Germinal center (tissue), 1 donor: ENCODE results near the gene RINL.

Experiments
- DNase-seq: peaks from one replicate; pipeline ENCODE4 v3.0.0; 2012; ENCODE audit warnings: mixed read lengths, low spot score

RINL gene, protein sequence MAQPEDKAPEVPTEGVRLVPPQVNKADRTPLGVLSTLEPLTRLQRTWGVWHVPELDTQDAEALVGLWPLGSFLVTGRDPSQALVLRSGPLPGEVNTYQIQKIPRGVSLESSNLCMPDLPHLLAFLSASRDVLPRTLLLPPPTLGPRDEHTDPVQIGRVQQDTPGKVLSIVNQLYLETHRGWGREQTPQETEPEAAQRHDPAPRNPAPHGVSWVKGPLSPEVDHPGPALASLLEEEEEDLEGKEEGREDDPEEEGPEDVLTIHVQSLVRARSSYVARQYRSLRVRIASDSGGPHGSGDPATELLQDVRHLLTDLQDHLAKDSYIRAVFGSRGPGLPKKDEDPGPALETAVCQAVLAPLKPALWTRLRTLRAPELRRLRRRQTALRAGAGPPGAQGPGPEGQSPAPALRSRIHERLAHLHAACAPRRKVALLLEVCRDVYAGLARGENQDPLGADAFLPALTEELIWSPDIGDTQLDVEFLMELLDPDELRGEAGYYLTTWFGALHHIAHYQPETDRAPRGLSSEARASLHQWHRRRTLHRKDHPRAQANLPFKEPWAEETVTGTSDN

GRCh38 chr19:38877781-38878574, at the start of gene RINL:
Gene RINL (minus strand): TSS chr19:38878275. CDS start chr19:38876742, 1,533 bp downstream.
- peak; percentile 81 for DNase-seq

DNA sequence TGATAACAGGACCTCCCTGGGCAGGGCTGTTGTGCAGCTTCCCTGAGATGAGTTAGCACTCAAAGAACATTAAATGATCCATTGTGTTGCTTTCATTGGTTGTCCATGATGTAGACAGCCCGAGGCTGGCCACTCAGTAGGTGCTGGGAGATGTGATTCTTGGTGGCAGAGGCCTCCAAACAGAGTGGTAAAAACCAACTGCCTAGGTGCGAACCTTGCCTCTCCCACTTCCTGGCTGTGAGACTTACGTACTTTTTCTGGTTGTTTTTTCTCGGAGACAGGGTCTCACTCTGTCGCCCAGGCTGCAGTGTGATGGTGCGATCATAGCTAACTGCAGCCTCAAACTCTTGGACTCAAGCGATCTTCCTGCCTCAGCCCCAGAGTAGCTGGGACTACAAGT, 46.3 kb upstream of the RINL start:
- DNase-seq: no peak

- DNase-seq: no peak
These were observed 44.4 kb upstream of the RINL start for GRCh38 chr19:38922482-38922881.

DNA sequence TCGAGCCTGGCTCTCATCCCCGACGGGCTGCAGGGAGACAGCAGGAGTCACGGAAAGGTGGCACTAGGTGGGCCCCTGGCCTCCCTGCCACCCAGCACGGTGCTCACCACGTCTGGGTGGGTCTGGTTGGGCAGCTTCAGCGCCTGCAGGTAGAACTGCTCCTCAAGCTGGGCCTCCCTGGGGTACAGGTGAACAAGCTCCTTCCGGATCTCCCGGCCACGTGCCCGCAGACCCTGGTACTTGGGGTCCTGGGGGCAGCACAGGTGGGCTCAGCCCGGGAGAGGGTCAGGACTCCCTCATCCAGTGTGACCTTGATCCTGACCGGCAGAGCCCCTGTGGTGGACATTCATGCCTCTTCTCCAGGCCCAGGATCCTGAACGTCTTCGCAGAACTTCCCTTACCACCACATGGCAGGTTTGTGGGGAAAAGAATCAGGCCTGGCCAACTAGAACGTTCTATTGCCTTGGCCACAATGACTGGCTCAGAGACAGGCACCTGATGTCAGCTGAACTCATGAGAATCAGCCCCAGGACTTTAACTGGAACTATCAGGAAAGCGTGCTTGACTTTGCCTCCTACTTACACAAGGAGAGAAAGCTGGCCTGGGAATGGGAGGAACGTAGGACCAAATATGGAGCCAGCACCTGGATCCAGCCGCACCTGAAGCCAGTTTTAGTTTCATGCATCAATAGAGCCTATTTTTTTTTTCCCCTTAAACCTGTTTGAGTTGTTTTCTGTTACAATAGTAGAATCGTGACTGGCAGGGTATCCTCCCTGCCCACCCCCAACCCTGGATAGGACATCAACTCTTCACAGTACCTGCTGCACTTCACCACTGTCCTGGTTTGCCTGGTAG, 43.6 kb upstream of the RINL start:
- DNase-seq: no peak

DNA sequence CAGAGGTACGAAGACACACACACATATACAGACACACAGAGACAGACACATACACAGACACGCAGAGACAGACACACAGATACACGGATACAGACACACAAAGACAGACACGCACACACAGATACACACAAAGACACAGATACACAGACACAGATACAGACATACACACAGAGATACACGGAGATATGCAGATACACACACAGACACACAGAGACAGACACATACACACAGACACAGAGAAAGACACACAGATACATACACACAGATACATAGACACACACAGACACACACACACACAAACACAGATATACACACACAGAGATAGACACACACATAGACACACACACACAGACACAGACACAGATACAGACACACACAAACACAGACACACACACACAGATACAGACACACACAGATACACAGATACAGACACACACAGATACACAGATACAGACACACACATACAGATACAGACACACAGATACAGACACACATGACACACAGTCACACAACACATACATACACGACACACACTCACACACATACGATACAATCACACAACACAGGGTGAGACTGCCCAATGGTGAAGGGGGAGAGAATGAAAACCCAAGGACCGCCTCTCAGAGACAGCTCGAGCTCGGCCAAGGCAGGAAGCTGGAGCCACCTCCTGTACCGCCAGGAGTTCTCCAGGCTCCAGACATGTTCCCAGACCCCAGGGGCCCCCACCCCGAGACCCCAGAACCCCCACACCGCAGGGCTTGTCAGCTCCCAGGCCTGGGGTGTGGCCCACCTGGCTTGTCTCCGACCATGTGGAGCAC, 42.7 kb upstream of the RINL start:
- no peak for DNase-seq

DNA sequence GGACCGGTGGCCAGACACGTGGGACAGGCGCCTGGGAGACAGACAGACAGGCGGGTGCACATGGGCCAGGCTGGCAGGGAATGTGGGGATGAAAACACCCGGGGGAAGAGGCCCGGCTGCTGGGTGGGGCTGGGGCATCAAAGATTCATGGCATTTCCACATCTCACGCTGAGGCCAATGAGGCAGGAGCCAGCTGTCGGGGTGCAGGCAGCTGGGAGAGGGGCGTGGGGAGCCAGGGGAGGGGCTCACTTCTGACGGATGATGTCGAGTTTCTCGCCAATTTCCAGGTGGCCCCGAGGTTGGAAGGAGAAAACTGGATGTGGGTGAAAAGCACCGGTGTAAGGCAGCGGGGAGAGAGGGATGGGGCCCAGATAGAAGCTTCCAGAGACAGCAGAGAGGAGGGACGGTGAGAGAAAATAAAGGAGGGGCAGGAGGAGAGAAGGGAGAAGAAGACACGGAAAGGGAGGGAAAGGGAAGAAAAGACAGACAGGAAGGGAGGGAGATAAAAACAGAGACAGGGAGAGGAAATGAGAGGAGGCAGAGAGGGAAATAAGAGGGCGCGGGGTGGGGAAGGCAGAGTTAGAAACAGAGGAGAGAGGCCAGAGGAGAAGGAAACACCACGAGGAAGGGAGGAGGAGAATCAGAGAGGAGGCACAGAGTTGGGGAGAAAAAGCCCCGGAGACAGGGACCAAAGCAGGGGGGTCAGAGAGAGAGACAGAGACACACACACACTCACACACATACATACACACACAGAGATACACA, 41.9 kb upstream of the RINL start:
- DNase-seq: no peak

DNA sequence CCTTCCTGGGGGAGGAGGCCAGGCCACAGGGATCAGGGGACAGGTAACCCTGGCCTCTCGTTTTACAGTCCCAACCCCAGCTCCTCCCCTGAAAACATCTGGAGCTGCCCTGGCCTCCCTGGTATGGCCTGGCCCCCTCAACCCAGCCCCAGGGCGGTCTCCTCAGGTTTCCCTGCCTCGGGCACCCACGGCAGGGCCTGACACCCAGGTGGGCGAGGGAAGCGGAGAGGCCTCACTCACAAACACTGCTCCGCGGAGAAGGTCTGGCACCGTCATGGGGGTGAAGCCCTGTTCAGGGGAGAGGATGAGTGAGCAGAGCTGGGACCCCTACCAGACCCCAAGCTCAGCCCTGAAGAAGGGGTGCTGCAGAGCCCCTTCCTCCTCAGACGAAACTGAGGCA, 40.5 kb upstream of the RINL start:
- DNase-seq: no peak

- no peak for DNase-seq
These were observed 39.9 kb upstream of the RINL start for GRCh38 chr19:38917921-38918491.

GRCh38 chr19:38917516-38917915, 39.4 kb upstream of the RINL start:
- DNase-seq: no peak

DNA sequence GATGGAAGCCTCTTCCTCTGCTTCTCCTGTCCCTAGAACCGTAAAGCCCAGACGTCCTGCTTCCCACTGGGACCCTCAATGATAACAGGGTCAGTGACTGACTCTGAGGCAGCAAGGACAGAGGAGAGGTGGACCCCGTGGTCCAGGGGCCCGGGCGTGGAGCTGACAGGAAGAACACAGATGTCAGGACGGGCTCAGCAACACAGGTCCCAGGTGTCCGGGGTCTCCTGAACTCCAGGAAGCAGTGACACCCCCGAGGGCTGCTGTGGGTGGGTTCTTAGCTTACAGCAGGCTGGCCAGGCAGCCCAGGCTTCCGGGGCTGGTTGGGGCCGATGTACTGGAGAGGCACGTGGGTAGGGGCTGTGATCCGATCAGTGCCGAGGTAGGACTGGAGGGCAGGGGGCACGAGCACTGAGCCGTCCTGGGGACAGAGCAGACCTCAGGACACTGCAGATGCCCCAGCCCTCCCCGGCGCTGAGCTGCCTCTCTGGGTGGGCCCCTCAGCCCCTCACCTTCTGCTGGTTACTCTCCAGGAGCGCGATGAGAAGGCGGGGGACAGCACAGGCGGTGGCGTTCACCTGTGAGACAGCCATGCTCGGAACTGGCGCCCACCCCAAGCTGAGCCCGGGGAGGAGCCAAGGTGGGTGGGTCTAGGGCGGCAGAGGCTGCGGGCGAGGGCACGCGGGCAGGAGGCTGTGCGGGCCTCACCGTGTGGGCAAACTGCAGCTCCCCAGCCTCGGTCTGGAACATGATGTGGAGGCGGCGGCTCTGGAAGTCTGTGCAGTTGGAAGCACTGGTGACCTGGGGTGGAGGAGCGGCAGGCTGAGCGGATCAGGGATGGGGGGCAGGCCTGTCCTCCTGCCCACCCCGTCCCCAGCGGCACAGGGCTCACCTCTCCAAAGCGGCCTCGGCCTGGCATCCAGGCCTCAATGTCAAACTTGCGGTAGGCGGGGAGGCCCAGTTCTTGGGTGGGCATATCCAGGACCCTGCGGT, 37.5 kb upstream of the RINL start:
- no peak for DNase-seq

GRCh38 chr19:38913958-38914357, 35.9 kb upstream of the RINL start:
- DNase-seq: no peak

DNA sequence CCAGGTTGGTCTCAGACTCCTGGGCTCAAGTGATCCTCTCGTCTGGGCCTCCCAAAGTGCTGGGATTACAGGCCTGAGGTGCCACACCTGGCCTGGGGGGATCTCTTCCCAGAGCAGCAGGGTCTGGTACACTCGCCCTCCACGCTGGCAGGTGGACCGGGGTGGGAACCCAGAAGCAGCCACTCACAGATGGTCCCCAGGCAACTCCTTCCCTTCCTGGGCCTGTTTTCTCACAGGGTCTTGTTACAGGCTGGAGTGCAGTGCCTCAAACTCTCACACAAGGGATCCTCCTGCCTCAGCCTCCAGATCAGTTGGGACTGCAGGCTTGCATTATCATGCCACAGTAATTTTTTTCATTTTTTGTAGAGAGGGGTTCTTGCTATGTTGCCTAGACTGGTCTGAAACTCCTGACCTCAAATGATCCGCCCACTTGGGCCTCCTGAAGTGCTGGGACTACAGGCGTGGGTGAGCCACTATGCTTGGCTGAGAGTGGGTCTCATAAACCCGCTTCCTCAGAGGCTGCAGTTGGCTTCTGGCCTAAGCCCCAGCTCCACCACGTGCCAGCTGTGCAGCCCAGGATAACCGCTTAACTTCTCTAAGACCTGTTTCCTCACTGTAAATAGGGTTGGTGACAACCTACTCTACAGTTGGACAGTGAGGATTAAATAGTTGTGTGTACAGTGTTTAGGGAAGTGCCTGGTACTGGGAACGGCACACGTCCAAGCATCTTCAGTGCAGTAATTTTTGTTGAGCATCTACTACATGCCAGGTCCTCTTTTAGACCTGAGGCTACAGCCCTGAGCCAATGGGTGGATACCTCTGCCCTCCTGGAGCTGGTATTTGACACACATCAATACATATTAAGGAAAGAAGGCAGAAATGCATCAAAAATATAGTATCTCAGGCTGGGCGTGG, 34.8 kb upstream of the RINL start:
- DNase-seq: no peak

- no peak for DNase-seq
These were observed 33.4 kb upstream of the RINL start for GRCh38 chr19:38911388-38912001.

DNA sequence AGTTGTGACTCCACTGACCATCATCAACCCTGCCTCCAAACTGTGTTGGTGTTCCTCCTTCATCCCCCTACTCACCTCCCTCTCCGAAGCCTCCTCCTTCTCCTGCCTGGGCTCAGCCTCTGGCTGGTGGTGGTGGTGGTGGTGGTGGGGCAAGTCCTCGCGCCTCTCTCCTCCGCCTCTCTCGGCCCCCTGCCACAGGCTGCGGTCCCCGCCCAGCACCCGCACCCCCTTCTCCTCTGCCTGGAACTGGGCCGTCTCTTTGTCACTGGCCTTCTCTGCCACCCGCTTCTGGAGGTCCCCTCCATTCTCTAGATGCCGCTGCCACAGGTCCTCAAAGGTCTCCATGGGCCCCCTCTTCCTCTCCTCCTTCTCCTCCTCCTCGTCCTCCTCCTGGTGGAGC, 32.4 kb upstream of the RINL start:
- DNase-seq: no peak

GRCh38 chr19:38908911-38909310, 30.8 kb upstream of the RINL start:
- no peak for DNase-seq

DNA sequence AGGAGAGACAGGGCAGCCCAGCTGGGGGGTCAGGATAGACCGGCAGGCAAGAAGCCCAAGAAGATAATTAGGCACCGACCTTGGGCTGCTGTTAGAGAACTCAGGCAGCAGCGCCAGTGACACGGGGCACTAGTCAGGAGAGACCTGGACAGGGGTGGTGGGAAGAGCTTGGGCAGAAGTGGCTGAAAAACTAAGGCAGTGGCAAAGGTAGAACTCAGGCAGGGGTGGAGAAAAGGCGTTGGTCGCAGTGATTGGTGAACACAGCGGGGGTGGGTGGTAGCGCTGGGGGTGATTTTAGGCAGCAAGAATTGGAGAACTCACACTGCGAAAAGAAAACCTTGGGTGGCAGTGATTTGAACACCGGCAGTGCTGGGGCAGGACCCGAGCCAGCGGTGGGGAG, 29.6 kb upstream of the RINL start:
- DNase-seq: no peak

GRCh38 chr19:38907227-38907626, 29.2 kb upstream of the RINL start:
- DNase-seq: no peak
